ENCODE measurements around the gene DSEL. TPM values are rescaled to one million over a fixed set of nuclear protein-coding genes. Genes with fewer than 3 reads are reported as not detected.

Gene DSEL
- 1.7 TPM for polyA plus RNA-seq (2013, experiment 1 of 2)
- polyA plus RNA-seq (2013, experiment 2 of 2): 1.7 TPM

DNA sequence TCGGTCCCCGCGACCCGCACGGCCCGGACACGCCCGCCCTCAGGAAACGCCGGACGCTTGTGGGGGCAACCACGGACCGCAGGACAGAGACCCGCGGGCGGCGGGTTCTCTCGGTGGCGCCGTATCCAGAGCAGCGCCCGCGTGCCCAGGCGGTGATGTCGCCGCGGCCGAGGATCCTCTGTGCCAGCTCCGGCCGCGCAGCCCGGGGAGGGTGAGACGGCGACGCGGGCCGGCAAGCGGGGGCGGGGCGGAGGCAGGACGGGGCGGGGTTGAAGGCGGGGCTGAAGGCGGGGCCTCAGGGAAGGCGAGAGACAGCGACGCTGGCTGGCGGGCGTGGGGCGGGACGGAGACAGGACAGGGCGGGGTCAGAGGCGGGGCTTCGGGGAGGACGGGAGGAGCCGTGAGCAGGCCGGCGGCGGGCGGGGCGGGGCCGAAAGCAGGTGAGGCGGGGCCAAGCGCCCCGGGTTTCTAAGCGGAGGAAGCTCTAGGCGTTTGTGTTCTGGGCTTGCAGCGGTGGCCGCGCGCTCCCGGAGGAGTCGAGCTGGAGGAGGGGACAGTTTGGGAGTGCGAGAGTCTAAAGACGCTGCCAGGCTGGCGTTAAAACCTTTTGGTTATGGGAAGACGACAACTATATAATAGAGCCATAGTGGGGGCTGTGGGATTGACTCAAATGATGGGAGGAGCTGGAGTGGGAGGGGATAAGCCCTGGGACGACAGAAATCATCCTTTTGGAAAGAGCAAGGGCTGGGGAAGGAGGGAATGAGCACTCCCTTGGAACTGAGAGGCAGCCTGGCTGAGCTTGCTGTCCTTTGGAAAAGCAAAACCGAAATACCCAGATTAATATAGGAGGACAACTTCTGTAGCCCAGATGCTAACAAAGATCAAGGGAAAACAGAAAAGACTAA is at the start of gene DSEL:
TSS of gene DSEL (minus strand) at position 182 of the 905 bp plus-strand sequence. CDS start 2,112 bp downstream, outside the sequence.
- no peak within 1 kb of the TSS for H2BK12ac ChIP-seq (ENCODE audit: low read length)
- peak within 1 kb of the TSS; percentile 71 for H3K4me2 ChIP-seq (ENCODE audit: insufficient read depth, low read length, poor library complexity, severe bottlenecking)
- H3K14ac ChIP-seq (ENCODE audit: low read length): peak within 1 kb of the TSS; percentile 49
- H4K91ac ChIP-seq (ENCODE audit: low read depth, low read length, poor library complexity): no peak within 1 kb of the TSS
- H3K27me3 ChIP-seq (ENCODE audit: control insufficient read depth in 3 of 3, insufficient read depth in 3 of 3, low read depth in 1 of 3, low read length in 3 of 3): no peaks in the 10 kb centered on the region
- H3K4ac ChIP-seq (ENCODE audit: low read length): no peak within 1 kb of the TSS
- H3K23ac ChIP-seq (ENCODE audit: low read depth, low read length, poor library complexity): peak within 1 kb of the TSS; percentile 33
- no peaks in the 10 kb centered on the region for H3K79me1 ChIP-seq (ENCODE audit: low read depth, low read length)
- H3K18ac ChIP-seq (ENCODE audit: low read length): peak within 1 kb of the TSS; percentile 90
- H2AK5ac ChIP-seq (ENCODE audit: low read depth, low read length): no peak within 1 kb of the TSS
- peak within 1 kb of the TSS; percentile 80 for H3K27ac ChIP-seq (replicated peaks; ENCODE audit: low read length)
- H3K4me1 ChIP-seq (ENCODE audit: control insufficient read depth in 2 of 2, insufficient read depth in 1 of 2, low read depth in 1 of 2, low read length in 2 of 2): peaks cover 1 to 5% of the 10 kb centered on the region in 2 donors
- H3K9me3 ChIP-seq (replicated peaks in 1 of 2; ENCODE audit: control insufficient read depth in 2 of 2, insufficient read depth in 1 of 2, low read depth in 1 of 2, low read length in 2 of 2): peaks cover 0 to 14% of the 10 kb centered on the region in 2 donors
- H4K8ac ChIP-seq (ENCODE audit: low read depth, low read length): no peak within 1 kb of the TSS
- no peak within 1 kb of the TSS for H2BK120ac ChIP-seq (ENCODE audit: low read depth, low read length)
- H3K36me3 ChIP-seq (replicated peaks in 1 of 2; ENCODE audit: control insufficient read depth in 2 of 2, insufficient read depth in 2 of 2, low read length in 2 of 2): peaks cover 6 to 32% of the 10 kb centered on the region in 2 donors
- peak; percentile 91 for DNase-seq (ENCODE audit: low spot score)
- peak within 1 kb of the TSS; percentile 98 for H2AFZ ChIP-seq (ENCODE audit: low read length)
- no peak within 1 kb of the TSS for H2BK15ac ChIP-seq (ENCODE audit: low read length)
- peak within 1 kb of the TSS; percentile 81 to 97 for H3K4me3 ChIP-seq (ENCODE audit: low read length in 2 of 2)
- no CpG with 5 or more reads among the region's 79 CpGs for WGBS, 2 donors (ENCODE audit: extremely low coverage in 2 of 2, insufficient read length in 2 of 2, insufficient replicate concordance in 1 of 2)
- no peak within 1 kb of the TSS for H2BK5ac ChIP-seq (ENCODE audit: low read length)
- peak within 1 kb of the TSS; percentile 46 for H3K9ac ChIP-seq (ENCODE audit: low read depth, low read length, poor library complexity)

DNA sequence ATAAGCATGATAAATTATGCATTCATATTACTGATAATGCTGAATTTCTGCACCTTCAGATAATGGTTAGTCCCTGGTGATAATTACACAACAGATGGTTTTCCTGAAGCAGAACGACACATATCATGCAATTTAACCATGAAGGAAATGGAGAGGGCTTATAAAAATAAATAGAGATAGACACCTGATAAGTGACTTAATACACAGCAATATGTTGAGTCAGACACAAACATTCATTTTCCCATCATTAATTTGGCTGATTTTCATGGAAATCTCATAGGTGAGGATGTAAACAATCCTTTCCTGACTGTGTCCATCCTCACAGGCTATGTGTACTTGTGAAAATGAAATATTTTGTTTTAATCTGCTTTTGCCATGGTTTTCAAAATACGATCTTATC is 36.9 kb upstream of the DSEL start:
- H3K23ac ChIP-seq (ENCODE audit: low read depth, low read length, poor library complexity): no peak overlapping the region
- H2BK120ac ChIP-seq (ENCODE audit: low read depth, low read length): no peak overlapping the region
- H2BK12ac ChIP-seq (ENCODE audit: low read length): no peak overlapping the region
- H3K27ac ChIP-seq (replicated peaks; ENCODE audit: low read length): no peak overlapping the region
- H3K9ac ChIP-seq (ENCODE audit: low read depth, low read length, poor library complexity): no peak overlapping the region
- no peak overlapping the region for H4K91ac ChIP-seq (ENCODE audit: low read depth, low read length, poor library complexity)
- H3K4me2 ChIP-seq (ENCODE audit: insufficient read depth, low read length, poor library complexity, severe bottlenecking): no peak overlapping the region
- no peak overlapping the region for H2AFZ ChIP-seq (ENCODE audit: low read length)
- H3K14ac ChIP-seq (ENCODE audit: low read length): no peak overlapping the region
- DNase-seq (ENCODE audit: low spot score): no peak
- H3K27me3 ChIP-seq (ENCODE audit: control insufficient read depth in 3 of 3, insufficient read depth in 3 of 3, low read depth in 1 of 3, low read length in 3 of 3): no peaks in the 10 kb centered on the region
- H2BK15ac ChIP-seq (ENCODE audit: low read length): no peak overlapping the region
- H2AK5ac ChIP-seq (ENCODE audit: low read depth, low read length): no peak overlapping the region
- H3K79me1 ChIP-seq (ENCODE audit: low read depth, low read length): no peaks in the 10 kb centered on the region
- no CpG with 5 or more reads among the region's 2 CpGs for WGBS, 2 donors (ENCODE audit: extremely low coverage in 2 of 2, insufficient read length in 2 of 2, insufficient replicate concordance in 1 of 2)
- no peak overlapping the region for H3K4me3 ChIP-seq (ENCODE audit: low read length in 2 of 2)
- no peaks in the 10 kb centered on the region for H3K9me3 ChIP-seq (replicated peaks in 1 of 2; ENCODE audit: control insufficient read depth in 2 of 2, insufficient read depth in 1 of 2, low read depth in 1 of 2, low read length in 2 of 2)
- no peak overlapping the region for H3K18ac ChIP-seq (ENCODE audit: low read length)
- no peak overlapping the region for H3K4ac ChIP-seq (ENCODE audit: low read length)
- H4K8ac ChIP-seq (ENCODE audit: low read depth, low read length): no peak overlapping the region
- H3K4me1 ChIP-seq (ENCODE audit: control insufficient read depth in 2 of 2, insufficient read depth in 1 of 2, low read depth in 1 of 2, low read length in 2 of 2): peaks cover 4 to 9% of the 10 kb centered on the region in 2 donors
- H2BK5ac ChIP-seq (ENCODE audit: low read length): no peak overlapping the region
- H3K36me3 ChIP-seq (replicated peaks in 1 of 2; ENCODE audit: control insufficient read depth in 2 of 2, insufficient read depth in 2 of 2, low read length in 2 of 2): no peaks in the 10 kb centered on the region

DNA sequence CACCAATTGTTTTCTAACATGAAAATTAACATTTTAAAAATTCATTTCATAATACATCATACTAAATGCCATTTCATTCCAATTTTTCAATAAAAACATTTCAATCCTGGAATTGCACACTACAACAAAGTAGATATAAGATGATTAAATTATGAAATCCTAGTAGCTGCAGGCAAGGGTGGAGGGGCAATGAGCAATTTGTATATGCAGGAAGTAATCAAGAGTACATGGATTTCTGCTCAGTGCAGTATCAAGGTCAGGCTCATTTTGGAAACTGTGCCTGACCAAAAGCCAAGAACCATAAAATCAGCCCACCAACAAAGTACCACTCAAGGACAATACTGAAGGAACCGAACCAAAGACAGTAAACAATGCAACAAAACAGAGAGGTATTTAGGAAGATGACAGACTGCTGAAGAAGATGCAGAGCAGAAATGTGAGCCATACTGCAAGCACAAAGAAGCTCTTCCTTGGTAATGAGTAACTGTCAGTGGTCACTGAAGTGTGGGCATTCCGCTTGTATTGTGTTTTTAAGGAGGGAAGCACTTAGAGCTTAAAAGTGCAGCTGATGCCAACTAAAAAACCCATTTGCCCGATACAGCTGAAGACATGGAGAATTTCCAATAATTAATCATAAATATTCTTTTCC is 34.5 kb upstream of the DSEL start:
- Histone ChIP-seq H3K4ac (ENCODE audit: low read length) (no peak overlapping the region), H2AK5ac (ENCODE audit: low read depth, low read length) (no peak overlapping the region), H3K4me2 (ENCODE audit: insufficient read depth, low read length, poor library complexity, severe bottlenecking) (no peak overlapping the region), H4K8ac (ENCODE audit: low read depth, low read length) (no peak overlapping the region), H3K27me3 (ENCODE audit: control insufficient read depth in 3 of 3, insufficient read depth in 3 of 3, low read depth in 1 of 3, low read length in 3 of 3) (no peaks in the 10 kb centered on the region), H4K91ac (ENCODE audit: low read depth, low read length, poor library complexity) (no peak overlapping the region), H2AFZ (ENCODE audit: low read length) (peak overlapping the region; percentile 70), H3K9ac (ENCODE audit: low read depth, low read length, poor library complexity) (no peak overlapping the region), H2BK15ac (ENCODE audit: low read length) (no peak overlapping the region), H3K14ac (ENCODE audit: low read length) (no peak overlapping the region), H3K18ac (ENCODE audit: low read length) (no peak overlapping the region), H2BK12ac (ENCODE audit: low read length) (no peak overlapping the region), H2BK120ac (ENCODE audit: low read depth, low read length) (no peak overlapping the region), H3K9me3 (replicated peaks in 1 of 2; ENCODE audit: control insufficient read depth in 2 of 2, insufficient read depth in 1 of 2, low read depth in 1 of 2, low read length in 2 of 2) (no peaks in the 10 kb centered on the region), H2BK5ac (ENCODE audit: low read length) (no peak overlapping the region), H3K27ac (replicated peaks; ENCODE audit: low read length) (no peak overlapping the region), H3K36me3 (replicated peaks in 1 of 2; ENCODE audit: control insufficient read depth in 2 of 2, insufficient read depth in 2 of 2, low read length in 2 of 2) (no peaks in the 10 kb centered on the region), H3K4me1 (ENCODE audit: control insufficient read depth in 2 of 2, insufficient read depth in 1 of 2, low read depth in 1 of 2, low read length in 2 of 2) (peaks cover 4 to 9% of the 10 kb centered on the region in 2 donors), H3K79me1 (ENCODE audit: low read depth, low read length) (no peaks in the 10 kb centered on the region), H3K23ac (ENCODE audit: low read depth, low read length, poor library complexity) (no peak overlapping the region), H3K4me3 (ENCODE audit: low read length in 2 of 2) (no peak overlapping the region)
- WGBS, 2 donors (ENCODE audit: extremely low coverage in 2 of 2, insufficient read length in 2 of 2, insufficient replicate concordance in 1 of 2): no CpG with 5 or more reads among the region's 3 CpGs
- peak; percentile 8 for DNase-seq (ENCODE audit: low spot score)

DNA sequence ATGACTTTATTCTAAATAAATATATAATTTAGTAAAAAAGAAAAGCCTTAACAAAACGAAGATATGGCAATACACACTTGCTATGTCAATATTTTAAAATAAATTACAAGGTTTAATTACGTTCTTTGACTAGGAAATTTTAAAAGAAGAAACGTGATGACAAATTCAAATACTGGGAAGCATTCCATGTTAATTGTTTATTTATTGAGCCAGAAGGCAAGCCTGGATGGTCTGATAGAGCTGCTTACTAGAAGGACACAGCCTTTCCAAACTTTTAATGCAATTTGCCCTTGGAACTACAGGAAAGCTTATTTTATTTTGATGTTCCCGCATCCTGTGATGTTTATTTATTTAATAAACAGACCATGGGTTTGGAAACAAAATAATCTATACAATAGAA is 33.4 kb upstream of the DSEL start:
- DNase-seq (ENCODE audit: low spot score): no peak
- no peak overlapping the region for H3K4ac ChIP-seq (ENCODE audit: low read length)
- H2AK5ac ChIP-seq (ENCODE audit: low read depth, low read length): no peak overlapping the region
- no peak overlapping the region for H3K27ac ChIP-seq (replicated peaks; ENCODE audit: low read length)
- no peak overlapping the region for H3K23ac ChIP-seq (ENCODE audit: low read depth, low read length, poor library complexity)
- WGBS, 2 donors (ENCODE audit: extremely low coverage in 2 of 2, insufficient read length in 2 of 2, insufficient replicate concordance in 1 of 2): no CpG with 5 or more reads among the region's 4 CpGs
- no peaks in the 10 kb centered on the region for H3K27me3 ChIP-seq (ENCODE audit: control insufficient read depth in 3 of 3, insufficient read depth in 3 of 3, low read depth in 1 of 3, low read length in 3 of 3)
- H3K4me2 ChIP-seq (ENCODE audit: insufficient read depth, low read length, poor library complexity, severe bottlenecking): no peak overlapping the region
- no peak overlapping the region for H3K14ac ChIP-seq (ENCODE audit: low read length)
- peaks cover 4 to 9% of the 10 kb centered on the region in 2 donors for H3K4me1 ChIP-seq (ENCODE audit: control insufficient read depth in 2 of 2, insufficient read depth in 1 of 2, low read depth in 1 of 2, low read length in 2 of 2)
- no peak overlapping the region for H4K8ac ChIP-seq (ENCODE audit: low read depth, low read length)
- no peak overlapping the region for H3K9ac ChIP-seq (ENCODE audit: low read depth, low read length, poor library complexity)
- H2BK5ac ChIP-seq (ENCODE audit: low read length): no peak overlapping the region
- no peak overlapping the region for H2BK120ac ChIP-seq (ENCODE audit: low read depth, low read length)
- H3K18ac ChIP-seq (ENCODE audit: low read length): no peak overlapping the region
- H2BK12ac ChIP-seq (ENCODE audit: low read length): no peak overlapping the region
- no peak overlapping the region for H2BK15ac ChIP-seq (ENCODE audit: low read length)
- H3K4me3 ChIP-seq (ENCODE audit: low read length in 2 of 2): no peak overlapping the region
- H3K79me1 ChIP-seq (ENCODE audit: low read depth, low read length): no peaks in the 10 kb centered on the region
- H3K9me3 ChIP-seq (replicated peaks in 1 of 2; ENCODE audit: control insufficient read depth in 2 of 2, insufficient read depth in 1 of 2, low read depth in 1 of 2, low read length in 2 of 2): no peaks in the 10 kb centered on the region
- no peaks in the 10 kb centered on the region for H3K36me3 ChIP-seq (replicated peaks in 1 of 2; ENCODE audit: control insufficient read depth in 2 of 2, insufficient read depth in 2 of 2, low read length in 2 of 2)
- H2AFZ ChIP-seq (ENCODE audit: low read length): no peak overlapping the region
- no peak overlapping the region for H4K91ac ChIP-seq (ENCODE audit: low read depth, low read length, poor library complexity)

Measured in neuronal stem cell (in vitro differentiated cells).